GM11168 (cell line): Measurements from ENCODE around the gene CD101.

Experiments
- in situ Hi-C: fragments of 300-500 bp; cut with MboI; formaldehyde crosslinking; loops from one replicate; pipeline ENCODE4 v1.12.0; 2022; ENCODE audit warnings: low sequenced_read_pairs; ENCODE audit not compliant: unreplicated experiment

Gene CD101

GRCh38 chr1:116984406-116985160 is 17.0 kb upstream of the CD101 start:
- in situ Hi-C loops: no loop called here

- in situ Hi-C loops: no loop called here
Measured at GRCh38 chr1:116986421-116987255, 14.9 kb upstream of the CD101 start.

GRCh38 chr1:116987256-116987555 is 14.4 kb upstream of the CD101 start:
- in situ Hi-C loops: no loop called here

DNA sequence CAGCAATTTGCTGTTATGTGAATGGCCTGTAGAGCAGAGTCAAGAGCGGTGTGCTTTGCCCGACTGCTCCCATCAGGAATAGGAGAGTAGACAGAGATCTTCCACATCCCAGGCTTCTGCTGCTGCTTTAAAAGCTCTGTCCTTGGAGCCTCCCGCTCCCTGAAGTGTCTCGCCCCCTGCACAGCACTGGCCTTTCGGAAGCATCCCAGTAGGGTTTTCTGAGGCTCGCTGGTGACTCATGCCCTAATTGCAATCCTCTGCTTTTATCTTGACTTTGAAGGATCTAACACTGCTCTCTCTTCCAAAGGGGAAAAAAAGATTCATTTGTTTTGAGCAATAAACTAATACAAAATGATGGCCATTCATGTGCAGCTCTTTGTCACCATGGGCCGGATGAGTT is 13.3 kb upstream of the CD101 start:
- in situ Hi-C loops: no loop called here

DNA sequence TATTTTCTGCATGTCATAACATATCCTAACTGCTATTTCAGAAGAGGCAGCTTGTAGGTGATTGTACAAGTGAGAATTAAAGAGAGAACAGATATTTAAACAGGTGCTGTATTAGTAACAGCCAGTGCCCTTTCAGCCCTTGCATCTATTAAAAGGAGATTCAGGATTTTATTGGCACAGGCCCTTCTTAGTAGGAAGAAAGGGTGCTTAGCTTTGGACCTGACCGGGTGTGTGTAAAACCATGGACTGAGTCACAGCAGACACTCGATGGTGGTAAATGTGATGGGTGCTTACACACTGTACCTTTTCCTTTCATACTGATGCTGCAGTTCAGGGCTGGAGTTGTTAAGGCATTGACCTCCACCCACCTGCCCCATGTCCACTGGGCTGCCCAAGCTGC is 12.7 kb upstream of the CD101 start:
- in situ Hi-C loops: no loop called here

GRCh38 chr1:116989835-116990234 is 11.7 kb upstream of the CD101 start:
- in situ Hi-C loops: no loop called here

- in situ Hi-C loops: no loop called here
Measured at GRCh38 chr1:116990612-116991151, 10.9 kb upstream of the CD101 start.

GRCh38 chr1:116991171-116991845 is 10.3 kb upstream of the CD101 start:
- in situ Hi-C loops: no loop called here

DNA sequence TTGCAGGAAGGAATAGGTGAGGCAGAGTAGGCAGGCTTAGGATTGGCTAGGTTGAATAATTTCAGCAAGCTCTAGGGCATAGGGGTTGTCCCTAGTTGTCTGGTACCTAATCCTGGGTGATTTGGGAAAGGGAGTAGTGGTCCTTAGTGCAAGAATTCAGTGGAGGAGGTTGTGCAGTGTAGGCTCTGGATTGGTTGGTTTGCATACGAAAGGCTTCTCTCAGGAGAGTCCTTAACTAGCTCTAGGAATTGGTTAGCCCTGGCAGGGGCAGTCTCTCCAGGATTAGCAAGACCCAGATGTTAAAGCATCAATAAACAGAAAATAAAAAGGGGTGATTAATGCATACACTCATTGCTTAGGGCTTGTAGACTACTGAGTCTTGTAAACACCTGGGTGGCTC is 9.6 kb upstream of the CD101 start:
- in situ Hi-C loops: no loop called here

DNA sequence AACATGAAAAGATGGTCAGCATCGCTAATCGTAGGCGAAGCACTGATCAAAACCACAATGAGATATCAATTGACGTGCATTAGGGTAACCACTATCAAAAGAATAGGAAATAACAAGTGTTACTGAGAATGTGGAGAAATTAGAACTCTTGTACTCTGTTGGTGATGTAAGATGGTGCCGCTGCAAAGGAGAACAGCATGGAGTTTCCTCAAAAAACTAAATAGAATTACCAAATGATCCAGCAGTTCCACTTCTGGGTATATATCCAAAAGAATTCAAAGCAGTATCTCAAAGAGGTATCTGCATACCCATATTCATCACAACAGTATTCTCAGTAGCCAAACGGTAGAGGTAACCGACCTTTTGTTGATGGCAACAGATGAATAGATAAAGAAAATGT is 8.3 kb upstream of the CD101 start:
- in situ Hi-C loops: no loop called here

DNA sequence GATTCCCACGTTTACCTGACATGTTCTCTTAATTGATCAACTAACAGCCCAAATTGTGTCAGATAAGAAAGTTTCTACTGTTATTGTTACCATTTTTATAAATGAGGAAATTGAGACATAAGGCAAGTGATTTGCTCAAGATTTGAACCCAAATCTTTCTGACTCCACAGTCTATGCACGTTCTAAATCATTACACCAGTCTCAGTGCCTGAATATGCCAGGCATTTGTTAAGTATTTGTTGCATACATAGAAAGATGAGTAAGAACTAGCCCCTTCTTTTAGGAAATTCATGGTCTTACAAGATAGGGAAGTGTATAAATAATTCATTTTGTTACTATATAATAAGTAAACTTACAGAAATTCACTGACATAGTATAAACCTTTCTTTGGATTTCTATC is 7.1 kb upstream of the CD101 start:
- in situ Hi-C loops: no loop called here

GRCh38 chr1:116997066-116997465 is 4.5 kb upstream of the CD101 start:
- in situ Hi-C loops: no loop called here

DNA sequence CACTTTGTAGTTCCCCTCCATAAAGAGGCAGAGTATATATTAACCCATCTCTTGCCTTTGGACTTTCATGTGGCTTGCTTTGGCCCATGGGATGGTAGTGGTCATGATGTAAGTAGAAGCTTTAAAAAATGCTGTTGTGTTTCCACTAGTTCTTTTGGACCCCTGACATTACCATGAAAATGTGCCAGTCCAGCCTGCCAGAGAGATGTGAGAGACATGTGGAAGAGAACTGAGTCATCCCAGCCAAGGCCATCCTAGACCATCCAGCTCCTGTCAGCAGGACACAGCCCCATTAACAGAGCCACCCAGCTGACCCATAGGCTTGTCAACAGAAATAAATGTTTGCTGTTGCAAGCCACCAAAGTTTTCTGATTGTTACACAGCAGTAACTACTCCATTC is 3.9 kb upstream of the CD101 start:
- in situ Hi-C loops: no loop called here

GRCh38 chr1:116999596-116999995 is 2.0 kb upstream of the CD101 start:
- in situ Hi-C loops: no loop called here

GRCh38 chr1:117000142-117000541 is 1.4 kb upstream of the CD101 start:
- in situ Hi-C loops: no loop called here

DNA sequence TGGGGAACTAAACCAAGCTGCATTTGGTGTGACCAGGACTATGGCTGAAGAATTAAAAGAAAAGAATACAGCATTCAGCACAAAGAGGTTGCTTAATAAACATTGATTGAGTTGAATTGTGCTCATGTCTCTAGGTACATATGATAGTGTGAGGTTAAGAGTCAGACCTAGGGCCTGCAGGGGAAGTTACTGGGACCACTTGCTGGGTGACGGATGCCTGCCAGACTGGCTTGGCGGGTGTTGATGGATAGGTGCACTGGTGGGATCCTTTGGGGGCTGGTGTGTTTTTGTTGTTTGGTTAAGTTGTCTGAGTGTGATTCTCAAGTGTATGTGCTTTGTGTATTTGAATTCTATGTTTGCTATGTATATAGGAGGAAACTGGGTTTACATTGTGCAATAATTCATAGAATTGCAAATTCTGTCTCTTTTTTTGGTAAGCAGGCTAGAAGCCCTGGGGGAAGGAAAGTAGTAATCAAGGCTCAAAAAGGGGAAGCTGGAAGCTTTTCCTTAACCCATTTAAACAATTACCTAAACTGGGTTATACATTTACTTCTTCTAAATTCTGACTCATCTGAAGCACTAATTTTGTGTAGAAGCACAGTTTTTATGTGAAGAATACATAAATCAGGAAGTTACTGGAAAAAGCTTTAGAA is 1.8 kb downstream of the CD101 start:
- in situ Hi-C loops: no loop called here

GRCh38 chr1:117007719-117008013 is 6.1 kb downstream of the CD101 start:
- in situ Hi-C loops: no loop called here

- in situ Hi-C loops: no loop called here
Measured at GRCh38 chr1:117008656-117009055, 7.1 kb downstream of the CD101 start.

DNA sequence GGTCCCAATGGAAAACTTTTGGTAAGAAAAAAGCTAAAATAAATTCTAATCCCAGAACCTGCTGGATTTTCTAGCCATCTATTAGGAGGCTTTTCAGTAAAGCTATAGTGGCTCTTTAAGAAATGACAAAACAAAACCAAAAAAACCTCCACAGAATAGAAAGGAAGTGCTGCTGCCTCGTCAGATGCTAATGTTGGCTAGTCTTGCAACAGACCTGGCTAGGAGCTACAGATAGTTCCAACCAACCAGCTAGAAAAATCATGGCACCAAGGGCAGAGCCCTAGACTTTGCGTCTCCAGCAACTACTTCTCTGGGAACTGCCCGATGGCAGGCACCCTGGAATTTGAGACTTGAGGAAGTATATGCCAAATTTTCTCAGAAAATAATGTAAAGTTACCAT is 7.6 kb downstream of the CD101 start:
- in situ Hi-C loops: no loop called here

DNA sequence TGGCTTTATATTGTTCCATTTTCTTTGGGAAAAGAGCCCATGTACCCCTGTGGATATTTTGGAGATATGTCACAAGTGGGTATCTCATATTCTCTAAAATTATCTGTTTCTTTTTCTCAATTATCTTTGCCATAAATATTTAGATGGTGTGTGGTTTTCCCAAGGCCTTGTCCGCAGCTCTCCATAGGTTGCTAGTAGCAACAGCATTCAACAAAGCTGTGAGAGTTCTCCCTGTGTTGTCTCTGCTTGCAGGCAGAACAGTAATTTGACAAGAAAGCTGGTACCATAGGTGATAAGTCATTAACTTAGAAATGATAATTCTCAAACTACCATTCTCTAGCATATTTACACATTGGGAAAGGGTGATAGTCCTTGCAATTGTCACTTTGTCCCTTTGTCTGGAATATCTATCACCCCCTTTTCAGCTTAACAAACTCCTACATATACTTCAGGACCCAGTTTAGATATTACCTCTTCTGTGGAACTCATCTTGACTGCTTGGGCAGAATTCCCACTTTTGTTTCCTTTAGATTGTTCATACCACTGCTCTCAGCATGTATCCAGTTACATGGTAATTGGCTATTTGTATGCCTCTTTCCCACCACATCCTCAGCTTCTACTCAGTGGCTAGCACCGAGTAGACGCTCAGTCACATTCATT is 8.9 kb downstream of the CD101 start:
- in situ Hi-C loops: no loop called here
